ENCODE measurements around the gene NADSYN1. TPM values are rescaled to one million over a fixed set of nuclear protein-coding genes. Genes with fewer than 3 reads are reported as not detected.

Gene NADSYN1
- total RNA-seq, 3 donors from 2014 or later (not counting 1 experiment from before 2014, with no cell fraction given), result 134 to 156 (median 150) TPM

- H3K27ac Mint-ChIP-seq, result no peak overlapping the region
- Histone ChIP-seq H3K27me3 (ENCODE audit: control insufficient read depth, insufficient read depth, low read length) (no peaks in the 10 kb centered on the region), H3K36me3 (ENCODE audit: control insufficient read depth, insufficient read depth, low read length) (peaks cover 71% of the 10 kb centered on the region), H3K4me1 (ENCODE audit: control insufficient read depth, insufficient read depth, low read length) (no peaks in the 10 kb centered on the region), H3K4me3 (ENCODE audit: low read length) (no peak overlapping the region), H3K9me3 (ENCODE audit: control insufficient read depth, insufficient read depth, low read length) (no peaks in the 10 kb centered on the region), H3K27ac (ENCODE audit: low read length) (no peak overlapping the region)
- H3K4me3 Mint-ChIP-seq, result no peak overlapping the region
- H3K9me3 Mint-ChIP-seq, result no peaks in the 10 kb centered on the region
- 97% methylated on average over 23 of the region's 23 CpGs for WGBS (ENCODE audit: insufficient coverage)
- no peaks in the 10 kb centered on the region for H3K27me3 Mint-ChIP-seq (ENCODE audit: low read depth in 2 of 2)
- TF ChIP-seq CTCF (IDR thresholded peaks at IDR 0.05), result no peak
- intact Hi-C loops (cut with micrococcal nuclease), result no loop called here
- ATAC-seq (no peak), DNase-seq (no peak)
- H3K4me1 Mint-ChIP-seq, result peaks cover 0 to 14% of the 10 kb centered on the region in 2 donors
- peaks cover 18% of the 10 kb centered on the region for H3K36me3 Mint-ChIP-seq
These were observed 31.5 kb downstream of the NADSYN1 start for GRCh38 chr11:71484248-71485062.

- DNase-seq (no peak), ATAC-seq (no peak)
- H3K27me3 Mint-ChIP-seq (ENCODE audit: low read depth in 2 of 2), result no peaks in the 10 kb centered on the region
- no peak overlapping the region for H3K4me3 Mint-ChIP-seq
- Histone ChIP-seq H3K27me3 (ENCODE audit: control insufficient read depth, insufficient read depth, low read length) (no peaks in the 10 kb centered on the region), H3K4me3 (ENCODE audit: low read length) (no peak overlapping the region), H3K9me3 (ENCODE audit: control insufficient read depth, insufficient read depth, low read length) (no peaks in the 10 kb centered on the region), H3K27ac (ENCODE audit: low read length) (no peak overlapping the region), H3K36me3 (ENCODE audit: control insufficient read depth, insufficient read depth, low read length) (peaks cover 73% of the 10 kb centered on the region), H3K4me1 (ENCODE audit: control insufficient read depth, insufficient read depth, low read length) (no peaks in the 10 kb centered on the region)
- intact Hi-C loops (cut with micrococcal nuclease), result no loop called here
- peaks cover 0 to 14% of the 10 kb centered on the region in 2 donors for H3K4me1 Mint-ChIP-seq
- no peaks in the 10 kb centered on the region for H3K9me3 Mint-ChIP-seq
- H3K36me3 Mint-ChIP-seq, result peaks cover 18% of the 10 kb centered on the region
- 98% methylated on average over 6 of the region's 6 CpGs for WGBS (ENCODE audit: insufficient coverage)
- TF ChIP-seq CTCF (IDR thresholded peaks at IDR 0.05), result no peak
- no peak overlapping the region for H3K27ac Mint-ChIP-seq
These were observed 32.0 kb downstream of the NADSYN1 start for GRCh38 chr11:71485063-71485399.

- intact Hi-C loops (cut with micrococcal nuclease), result no loop called here
- peaks cover 77% of the 10 kb centered on the region for H3K36me3 ChIP-seq (ENCODE audit: control insufficient read depth, insufficient read depth, low read length)
- H3K27me3 ChIP-seq (ENCODE audit: control insufficient read depth, insufficient read depth, low read length), result no peaks in the 10 kb centered on the region
- Mint-ChIP-seq H3K36me3 (peaks cover 18% of the 10 kb centered on the region), H3K4me1 (peaks cover 0 to 14% of the 10 kb centered on the region in 2 donors), H3K27ac (peak overlapping the region in 1 of 2 donors; percentile 27), H3K9me3 (no peaks in the 10 kb centered on the region), H3K4me3 (no peak overlapping the region), H3K27me3 (ENCODE audit: low read depth in 2 of 2) (no peaks in the 10 kb centered on the region)
- TF ChIP-seq CTCF (IDR thresholded peaks at IDR 0.05), result no peak
- H3K9me3 ChIP-seq (ENCODE audit: control insufficient read depth, insufficient read depth, low read length), result no peaks in the 10 kb centered on the region
- no peaks in the 10 kb centered on the region for H3K4me1 ChIP-seq (ENCODE audit: control insufficient read depth, insufficient read depth, low read length)
- ATAC-seq (no peak), DNase-seq (no peak)
- no peak overlapping the region for H3K27ac ChIP-seq (ENCODE audit: low read length)
- no peak overlapping the region for H3K4me3 ChIP-seq (ENCODE audit: low read length)
- 97% methylated on average over 18 of the region's 18 CpGs for WGBS (ENCODE audit: insufficient coverage)
These were observed 32.5 kb downstream of the NADSYN1 start for GRCh38 chr11:71485466-71485865.

- H3K4me1 ChIP-seq (ENCODE audit: control insufficient read depth, insufficient read depth, low read length), result no peaks in the 10 kb centered on the region
- peaks cover 0 to 14% of the 10 kb centered on the region in 2 donors for H3K4me1 Mint-ChIP-seq
- no peak overlapping the region for H3K27ac ChIP-seq (ENCODE audit: low read length)
- H3K27ac Mint-ChIP-seq, result peak overlapping the region in 1 of 2 donors; percentile 23
- peaks cover 18% of the 10 kb centered on the region for H3K36me3 Mint-ChIP-seq
- H3K27me3 Mint-ChIP-seq (ENCODE audit: low read depth in 2 of 2), result no peaks in the 10 kb centered on the region
- H3K9me3 Mint-ChIP-seq, result no peaks in the 10 kb centered on the region
- ATAC-seq (no peak), DNase-seq (no peak)
- no peak overlapping the region for H3K4me3 ChIP-seq (ENCODE audit: low read length)
- TF ChIP-seq CTCF (IDR thresholded peaks at IDR 0.05), result no peak
- 100% methylated on average over 1 of the region's 1 CpG for WGBS (ENCODE audit: insufficient coverage)
- no peaks in the 10 kb centered on the region for H3K27me3 ChIP-seq (ENCODE audit: control insufficient read depth, insufficient read depth, low read length)
- intact Hi-C loops (cut with micrococcal nuclease), result no loop called here
- H3K36me3 ChIP-seq (ENCODE audit: control insufficient read depth, insufficient read depth, low read length), result peaks cover 77% of the 10 kb centered on the region
- H3K9me3 ChIP-seq (ENCODE audit: control insufficient read depth, insufficient read depth, low read length), result no peaks in the 10 kb centered on the region
- no peak overlapping the region for H3K4me3 Mint-ChIP-seq
These were observed 33.3 kb downstream of the NADSYN1 start for GRCh38 chr11:71486320-71486719.

Data from natural killer cell (primary cell).